ENCODE results near the gene CDCP1. TPM values are rescaled to one million over a fixed set of nuclear protein-coding genes. Genes with fewer than 3 reads are reported as not detected.

CDCP1 gene
- total RNA-seq, 6 experiments from 2014 or later, result 0.78 to 2.1 (median 1.7) TPM

DNA sequence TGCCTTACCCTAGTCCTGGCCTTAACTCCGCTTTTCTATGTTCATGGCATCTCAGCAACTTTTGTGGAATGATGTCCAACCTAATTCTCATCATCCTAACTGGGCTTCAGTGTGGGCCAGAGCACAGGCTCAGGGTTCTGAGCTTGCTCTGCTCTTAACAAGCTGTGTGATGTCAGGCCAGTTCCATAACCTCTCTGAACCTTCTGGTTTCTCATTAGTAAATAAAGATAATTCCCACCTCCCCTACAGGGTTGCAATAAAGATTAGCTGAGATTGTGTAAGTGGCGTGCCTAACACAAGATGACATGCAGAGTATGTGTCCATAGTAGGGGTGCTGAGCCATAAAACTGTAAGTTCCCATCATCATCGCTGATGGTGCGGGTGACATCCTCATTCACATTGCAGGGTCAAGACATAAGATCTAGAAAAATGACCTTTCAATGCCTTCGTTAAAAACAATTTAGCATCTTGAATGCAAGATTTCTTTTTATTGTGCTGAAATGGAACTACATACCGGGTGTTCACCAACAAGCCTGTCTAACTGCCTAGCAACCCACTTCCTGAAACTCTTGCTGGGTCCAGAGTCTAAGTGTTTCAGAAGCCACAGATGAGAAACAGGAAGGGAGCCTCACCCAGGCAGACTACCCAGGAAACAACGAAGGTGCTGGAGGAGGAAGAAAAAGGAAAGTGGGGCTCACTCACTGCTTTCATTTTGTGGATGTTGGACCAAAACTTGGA, 36.2 kb downstream of the CDCP1 start:
- TF ChIP-seq, protein P1, sequence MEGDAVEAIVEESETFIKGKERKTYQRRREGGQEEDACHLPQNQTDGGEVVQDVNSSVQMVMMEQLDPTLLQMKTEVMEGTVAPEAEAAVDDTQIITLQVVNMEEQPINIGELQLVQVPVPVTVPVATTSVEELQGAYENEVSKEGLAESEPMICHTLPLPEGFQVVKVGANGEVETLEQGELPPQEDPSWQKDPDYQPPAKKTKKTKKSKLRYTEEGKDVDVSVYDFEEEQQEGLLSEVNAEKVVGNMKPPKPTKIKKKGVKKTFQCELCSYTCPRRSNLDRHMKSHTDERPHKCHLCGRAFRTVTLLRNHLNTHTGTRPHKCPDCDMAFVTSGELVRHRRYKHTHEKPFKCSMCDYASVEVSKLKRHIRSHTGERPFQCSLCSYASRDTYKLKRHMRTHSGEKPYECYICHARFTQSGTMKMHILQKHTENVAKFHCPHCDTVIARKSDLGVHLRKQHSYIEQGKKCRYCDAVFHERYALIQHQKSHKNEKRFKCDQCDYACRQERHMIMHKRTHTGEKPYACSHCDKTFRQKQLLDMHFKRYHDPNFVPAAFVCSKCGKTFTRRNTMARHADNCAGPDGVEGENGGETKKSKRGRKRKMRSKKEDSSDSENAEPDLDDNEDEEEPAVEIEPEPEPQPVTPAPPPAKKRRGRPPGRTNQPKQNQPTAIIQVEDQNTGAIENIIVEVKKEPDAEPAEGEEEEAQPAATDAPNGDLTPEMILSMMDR (IDR thresholded peaks at IDR 0.05), result no peak
- peak overlapping the region; percentile 62 for H3K27ac Mint-ChIP-seq
- no peak overlapping the region; the same call in 1 of the 2 replicates for H3K4me3 Mint-ChIP-seq
- H3K4me1 Mint-ChIP-seq (ENCODE audit: low read depth), result peaks cover 62% of the 10 kb centered on the region
- H3K36me3 Mint-ChIP-seq (ENCODE audit: low read depth), result no peaks in the 10 kb centered on the region
- DNase-seq, result no peak
- H3K27me3 Mint-ChIP-seq (ENCODE audit: insufficient read depth), result no peaks in the 10 kb centered on the region; the same call in 1 of the 2 replicates
- no peaks in the 10 kb centered on the region for H3K9me3 Mint-ChIP-seq

DNA sequence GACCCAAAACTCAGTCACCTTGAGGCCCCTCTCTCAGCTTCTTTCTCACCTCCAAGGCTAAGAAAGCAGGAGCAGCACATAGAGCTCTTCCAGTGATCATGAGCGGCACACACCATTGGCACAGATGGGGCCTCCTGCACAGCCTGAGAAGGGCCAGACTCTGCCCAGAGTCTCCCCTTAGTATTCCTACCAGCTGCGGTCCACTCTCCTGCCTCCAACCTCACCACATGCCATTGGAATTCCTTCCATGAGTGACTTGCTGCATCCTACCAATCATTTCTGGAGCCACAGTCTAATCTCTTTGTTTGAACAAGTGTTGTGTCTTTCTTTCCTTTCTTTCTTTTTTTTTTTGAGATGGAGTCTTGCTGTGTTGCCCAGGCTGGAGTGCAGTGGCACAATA, 39.3 kb downstream of the CDCP1 start:
- Mint-ChIP-seq H3K9me3 (no peaks in the 10 kb centered on the region), H3K4me1 (ENCODE audit: low read depth) (peaks cover 54% of the 10 kb centered on the region), H3K36me3 (ENCODE audit: low read depth) (peaks cover 7% of the 10 kb centered on the region; the same call in 1 of the 2 replicates), H3K4me3 (no peak overlapping the region), H3K27ac (peak overlapping the region; percentile 94), H3K27me3 (ENCODE audit: insufficient read depth) (no peaks in the 10 kb centered on the region)
- no peak for DNase-seq
- TF ChIP-seq, protein P1 (IDR thresholded peaks at IDR 0.05), result no peak

DNA sequence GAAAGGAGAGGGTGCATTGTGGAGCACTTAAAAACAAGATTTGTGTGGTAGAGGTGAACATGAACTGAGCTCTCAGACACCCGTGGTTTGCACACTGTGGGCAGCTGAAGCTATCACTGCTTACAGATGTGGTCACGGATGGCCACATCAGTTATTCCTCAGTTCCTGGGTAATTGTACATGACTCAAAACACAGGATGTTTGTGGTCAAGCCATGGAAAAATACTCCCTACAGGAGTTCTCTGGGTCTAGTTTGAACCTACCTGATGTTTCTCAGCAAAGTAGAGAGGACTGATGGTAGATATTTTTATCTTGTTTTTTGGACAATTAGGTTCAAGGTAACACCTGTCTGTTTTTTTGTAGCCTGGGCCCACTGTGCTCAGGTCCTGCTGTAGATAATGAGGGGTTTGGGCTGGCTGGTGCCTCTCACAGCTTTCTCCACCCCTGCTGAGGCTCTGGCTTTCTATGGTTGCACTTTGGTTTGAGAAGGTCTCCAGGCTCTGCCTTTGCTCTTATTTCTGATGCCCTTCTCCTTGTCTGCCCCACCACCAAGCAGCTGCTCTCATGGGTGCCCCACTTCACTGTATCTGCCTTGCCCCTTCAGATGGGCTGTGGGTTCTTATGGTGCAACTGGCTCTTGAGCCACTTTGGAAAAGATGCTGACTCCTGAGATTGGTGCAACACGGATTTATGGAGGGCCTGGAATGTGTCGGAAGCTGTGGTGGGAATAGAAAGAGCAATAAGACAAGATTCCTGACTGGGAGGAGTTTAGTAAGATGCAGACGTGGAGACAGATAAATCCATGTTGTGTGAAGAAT, 40.1 kb downstream of the CDCP1 start:
- Mint-ChIP-seq H3K4me3 (peak overlapping the region; percentile 1), H3K4me1 (ENCODE audit: low read depth) (peaks cover 55% of the 10 kb centered on the region), H3K27me3 (ENCODE audit: insufficient read depth) (no peaks in the 10 kb centered on the region), H3K36me3 (ENCODE audit: low read depth) (peaks cover 7% of the 10 kb centered on the region; the same call in 1 of the 2 replicates), H3K27ac (peak overlapping the region; percentile 94), H3K9me3 (no peaks in the 10 kb centered on the region)
- DNase-seq, result peak; percentile 82
- TF ChIP-seq, protein P1 (IDR thresholded peaks at IDR 0.05), result no peak

DNA sequence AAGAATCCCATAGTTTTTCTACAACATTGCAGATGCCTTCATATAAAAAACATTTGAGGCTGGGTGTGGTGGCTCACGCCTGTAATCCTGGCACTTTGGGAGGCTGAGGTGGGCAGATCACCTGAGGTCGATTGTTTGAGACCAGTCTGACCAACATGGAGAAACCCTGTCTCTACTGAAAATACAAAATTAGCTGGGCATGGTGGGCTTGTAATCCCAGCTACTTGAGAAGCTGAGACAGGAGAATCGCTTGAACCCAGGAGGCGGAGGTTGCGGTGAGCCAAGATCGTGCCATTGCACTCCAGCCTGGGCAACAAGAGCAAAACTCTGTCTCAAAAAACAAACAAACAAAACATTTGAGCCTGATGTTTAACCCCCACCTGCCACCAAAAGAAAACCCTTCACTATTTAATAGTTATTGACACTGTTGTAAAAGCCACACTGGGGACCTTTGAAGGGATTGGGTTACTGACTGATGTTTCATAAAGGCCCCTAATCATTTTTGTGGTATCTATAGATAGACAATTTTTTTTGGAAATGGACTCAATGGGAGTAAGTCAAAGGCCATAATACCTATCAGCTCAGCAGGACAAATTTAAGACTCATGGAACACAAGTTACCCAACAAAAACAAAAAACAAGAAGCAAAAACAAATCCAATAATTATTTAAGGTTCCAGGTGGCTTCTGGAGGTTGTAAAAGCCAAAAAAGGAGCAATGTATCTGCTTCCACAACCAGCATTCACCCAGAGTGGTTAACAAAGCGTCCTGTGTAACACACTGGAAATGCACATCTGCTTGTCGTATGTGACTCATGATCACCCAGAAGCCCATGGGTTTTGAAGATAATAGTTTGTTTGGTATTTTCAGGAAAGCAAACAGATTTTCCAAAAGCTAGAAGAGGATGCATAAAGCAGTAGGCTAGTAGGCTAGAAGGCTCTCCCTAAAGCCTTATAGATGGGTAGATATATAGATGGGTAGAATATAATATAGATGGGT, 41.2 kb downstream of the CDCP1 start:
- peaks cover 52% of the 10 kb centered on the region for H3K4me1 Mint-ChIP-seq (ENCODE audit: low read depth)
- peak overlapping the region; percentile 94 for H3K27ac Mint-ChIP-seq

More for the DNA sequence above, 41.2 kb downstream of the CDCP1 start:
- Mint-ChIP-seq H3K9me3 (no peaks in the 10 kb centered on the region), H3K27me3 (ENCODE audit: insufficient read depth) (no peaks in the 10 kb centered on the region), H3K4me3 (peak overlapping the region; percentile 1; the same call in 1 of the 2 replicates), H3K36me3 (ENCODE audit: low read depth) (peaks cover 7% of the 10 kb centered on the region; the same call in 1 of the 2 replicates)
- DNase-seq, result peak; percentile 62
- TF ChIP-seq, protein P1 (IDR thresholded peaks at IDR 0.05), result no peak

Measured in HFFc6 (cell line).